ENCODE measurements around the gene PCYT1A.
A peak's percentile ranks its signal among the peaks of the same experiment; 100 is the strongest.
"Not testable (repeated sequence)": the region's sequence is repeated elsewhere in the genome, so short reads cannot be mapped to it uniquely, and the experiment has no call there.

The PCYT1A gene

DNA sequence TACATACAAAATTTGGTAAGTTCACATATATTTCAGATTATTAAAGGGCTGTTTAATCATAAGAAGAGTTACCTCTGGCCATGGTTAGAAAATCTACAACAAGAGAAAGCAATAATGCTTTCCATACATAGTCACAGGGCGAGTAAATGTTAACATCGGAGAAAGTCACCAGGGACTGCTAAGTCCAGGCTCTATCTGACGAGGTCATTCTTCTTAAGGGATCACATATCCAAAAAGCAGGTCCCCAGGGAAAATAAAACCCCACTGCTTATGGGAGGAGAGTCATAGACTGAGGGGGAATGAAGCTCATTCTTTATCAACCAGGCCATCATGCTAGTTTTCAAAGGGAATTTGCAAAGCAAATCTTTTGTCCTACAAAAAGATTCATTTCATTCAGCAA lies 3.1 kb downstream of the PCYT1A start:
- DNase-seq: no peak

DNA sequence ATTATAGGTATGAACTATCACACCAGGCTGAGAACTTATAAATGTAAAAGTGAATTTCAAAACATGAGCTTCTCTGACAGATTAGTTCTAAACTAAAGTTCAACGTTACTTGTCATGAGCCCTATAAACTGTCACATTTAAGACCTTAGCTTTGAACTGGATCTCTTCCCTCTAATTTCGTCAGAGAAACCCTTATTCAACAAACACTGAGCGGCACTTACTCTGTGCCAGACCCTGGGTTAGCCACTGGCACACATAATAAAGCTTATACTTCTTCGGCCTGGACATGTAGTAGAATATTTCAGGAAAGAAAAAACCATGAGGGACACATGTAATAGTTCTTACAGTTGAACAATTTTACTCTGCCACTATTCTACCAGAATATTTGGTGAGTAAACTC lies 5.6 kb downstream of the PCYT1A start:
- no peak for DNase-seq

- no peak for DNase-seq
Measured at GRCh38 chr3:196280689-196281440, 6.7 kb downstream of the PCYT1A start.

- no peak for DNase-seq
Measured at GRCh38 chr3:196275126-196275525, 12.4 kb downstream of the PCYT1A start.

- DNase-seq: peak; percentile 68 to 69
Measured at GRCh38 chr3:196274585-196274984, 12.9 kb downstream of the PCYT1A start.

DNA sequence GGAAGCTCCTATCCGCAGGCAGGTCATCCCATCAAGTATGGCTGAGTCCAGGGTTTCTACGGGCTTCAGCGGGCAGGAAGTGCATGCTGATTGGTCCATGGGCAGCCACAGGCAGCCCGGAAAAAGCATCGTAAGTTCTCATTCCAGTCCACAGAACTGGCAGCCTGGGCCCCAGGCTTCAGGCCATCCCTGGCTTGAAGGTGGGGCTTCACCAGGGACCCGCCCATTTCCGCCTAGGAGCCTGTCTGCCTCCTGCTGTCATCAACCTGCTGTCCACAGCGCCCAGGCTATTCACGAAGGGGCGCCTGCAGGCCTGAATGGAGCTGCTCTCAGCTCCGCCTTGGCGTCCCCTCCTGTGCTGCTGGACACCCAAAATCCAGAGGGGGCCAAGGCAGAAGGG lies 13.9 kb downstream of the PCYT1A start:
- no peak for DNase-seq

GRCh38 chr3:196272826-196273225 lies 14.7 kb downstream of the PCYT1A start:
- DNase-seq: no peak

DNA sequence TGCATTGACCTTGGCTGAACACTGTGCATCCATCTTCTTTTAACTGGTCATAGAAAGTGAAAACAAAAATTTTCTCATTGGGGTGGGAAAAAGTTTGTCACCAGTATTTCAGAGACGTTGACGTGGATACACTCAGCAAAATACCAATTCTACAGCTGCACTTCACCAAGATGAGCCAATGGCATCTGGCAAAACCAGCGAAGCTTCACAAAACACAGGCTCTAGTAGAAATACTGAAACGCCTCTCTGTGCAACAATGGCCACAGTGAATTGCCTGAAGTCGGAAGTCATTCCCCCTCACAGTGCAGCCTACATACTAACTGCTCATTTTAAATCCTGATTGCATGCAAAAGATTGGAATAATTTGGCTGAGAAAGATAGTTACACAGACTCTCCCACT lies 17.0 kb downstream of the PCYT1A start:
- DNase-seq: no peak

- DNase-seq: no peak
Measured at GRCh38 chr3:196268284-196269163, 19.0 kb downstream of the PCYT1A start.

- DNase-seq: no peak
Measured at GRCh38 chr3:196263819-196264218, 23.7 kb downstream of the PCYT1A start.

DNA sequence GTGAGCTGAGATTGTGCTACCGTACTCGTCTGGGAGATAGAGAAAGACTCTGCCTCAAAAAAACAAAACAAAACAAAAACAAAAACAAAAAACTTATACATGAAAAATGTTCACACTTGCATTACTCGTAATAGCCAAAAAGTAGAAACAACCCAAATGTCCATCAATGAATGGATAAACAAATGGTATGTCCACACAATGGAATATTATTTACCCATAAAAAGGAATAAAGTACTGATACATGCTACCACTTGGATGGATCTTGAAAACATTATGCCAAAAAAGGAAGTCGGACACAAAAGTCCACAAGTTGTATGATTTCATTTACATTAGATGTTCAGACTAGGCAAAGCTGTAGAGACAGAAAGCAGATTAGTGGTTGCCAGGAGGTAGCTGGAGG lies 26.7 kb downstream of the PCYT1A start:
- no peak for DNase-seq

DNA sequence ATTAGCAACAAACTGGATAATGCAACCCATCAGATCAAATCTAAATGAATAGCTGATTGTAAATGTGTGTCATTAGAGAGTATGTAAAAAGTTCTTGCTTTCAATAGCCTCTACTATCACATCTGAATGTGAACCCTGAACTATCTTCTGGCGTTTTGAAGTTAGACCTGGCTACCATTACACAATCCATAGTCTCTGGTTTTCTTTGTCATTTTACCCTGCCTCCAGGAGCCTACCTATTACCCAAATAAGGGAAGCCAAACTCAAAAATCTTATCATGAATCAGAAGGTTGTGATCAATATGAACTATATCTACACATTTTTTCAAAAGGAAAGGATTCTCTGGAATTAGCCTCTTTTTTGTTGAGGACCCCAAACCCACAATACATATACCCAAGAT lies 31.8 kb downstream of the PCYT1A start:
- DNase-seq: no peak

DNA sequence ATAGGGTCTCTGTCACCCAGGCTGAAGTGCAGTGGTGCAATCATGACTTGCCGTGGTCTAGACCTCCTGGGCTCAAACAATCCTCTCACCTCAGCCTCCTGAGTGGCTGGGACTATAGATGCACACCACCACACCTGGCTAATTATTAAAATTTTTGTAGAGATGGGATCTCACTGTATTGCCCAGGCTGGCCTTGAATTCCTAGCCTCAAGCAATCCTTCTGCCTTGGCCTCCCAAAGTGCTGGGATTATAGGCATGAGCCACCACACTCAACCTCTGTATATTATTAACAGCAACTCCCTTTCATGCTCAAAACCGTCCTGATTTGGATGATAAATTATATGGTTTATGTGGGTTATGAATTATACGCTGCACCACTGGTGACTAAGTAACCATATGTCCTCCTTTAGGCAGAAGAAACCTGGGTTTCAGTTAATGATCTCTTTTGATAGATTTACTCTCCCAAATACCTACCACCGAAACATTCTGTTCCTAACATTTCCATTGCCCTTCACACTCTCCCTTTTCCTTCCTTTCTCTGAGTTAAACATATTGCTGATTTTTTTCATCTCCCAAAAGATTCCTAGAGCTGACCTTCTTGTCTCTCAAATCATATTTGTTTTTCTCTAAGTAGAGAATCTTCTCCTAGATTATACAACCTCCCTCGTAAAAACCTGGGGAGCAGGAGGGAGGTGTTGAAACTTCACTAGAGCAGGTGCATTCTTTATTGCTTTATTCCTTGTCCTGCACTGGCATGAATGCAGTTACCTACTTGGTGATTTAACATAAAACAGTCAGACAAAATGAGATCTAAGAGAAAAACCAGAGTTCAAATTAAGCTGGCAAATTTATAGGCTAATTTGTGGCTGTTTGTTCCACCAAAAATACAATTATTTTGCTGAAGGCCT lies 32.9 kb downstream of the PCYT1A start:
- DNase-seq: no peak

GRCh38 chr3:196251918-196252317 lies 35.6 kb downstream of the PCYT1A start:
- no peak for DNase-seq

DNA sequence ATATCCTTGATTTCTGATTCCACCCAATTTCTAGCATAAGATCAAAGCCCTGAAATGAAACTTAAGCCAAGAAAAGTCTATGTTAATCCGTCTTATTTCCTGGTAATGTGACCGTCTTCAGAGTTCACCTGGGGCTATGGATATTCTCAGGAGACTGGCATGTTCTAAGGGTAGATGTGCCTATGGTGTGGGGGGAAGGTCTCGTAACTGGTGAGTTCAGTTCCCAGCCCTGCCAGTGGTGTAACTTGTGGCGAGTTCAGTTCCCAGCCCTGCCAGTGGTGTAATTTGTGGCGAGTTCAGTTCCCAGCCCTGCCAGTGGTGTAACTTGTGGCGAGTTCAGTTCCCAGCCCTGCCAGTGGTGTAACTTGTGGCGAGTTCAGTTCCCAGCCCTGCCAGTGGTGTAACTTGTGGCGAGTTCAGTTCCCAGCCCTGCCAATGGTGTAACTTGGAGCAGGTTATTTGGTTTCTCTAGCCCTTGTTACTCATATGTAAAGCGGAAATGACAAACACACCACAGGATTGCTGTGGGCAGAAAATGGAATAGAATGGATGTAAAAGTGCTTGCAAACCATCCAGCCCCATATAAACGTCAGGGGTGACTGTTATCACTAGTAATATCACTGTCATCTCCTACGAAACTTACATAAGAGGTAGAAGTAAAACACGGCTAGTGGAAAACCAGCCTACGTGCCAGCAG lies 40.8 kb downstream of the PCYT1A start:
- DNase-seq: no peak

DNA sequence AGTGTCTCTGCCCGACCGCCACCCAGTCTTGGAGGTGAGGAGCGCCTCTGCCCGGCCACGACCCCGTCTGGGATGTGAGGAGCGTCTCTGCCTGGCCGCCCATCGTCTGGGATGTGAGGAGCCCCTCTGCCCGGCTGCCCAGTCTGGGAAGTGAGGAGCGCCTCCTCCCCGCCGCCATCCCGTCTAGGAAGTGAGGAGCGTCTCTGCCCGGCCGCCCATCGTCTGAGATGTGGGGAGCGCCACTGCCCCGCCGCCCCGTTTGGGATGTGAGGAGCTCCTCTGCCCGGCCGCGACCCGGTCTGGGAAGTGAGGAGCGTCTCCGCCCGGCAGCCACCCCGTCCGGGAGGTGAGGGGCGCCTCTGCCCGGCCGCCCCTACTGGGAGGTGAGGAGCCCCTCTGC lies 43.4 kb downstream of the PCYT1A start:
- not testable (repeated sequence) for DNase-seq

- no peak for DNase-seq
Measured at GRCh38 chr3:196241704-196242103, 45.8 kb downstream of the PCYT1A start.

DNA sequence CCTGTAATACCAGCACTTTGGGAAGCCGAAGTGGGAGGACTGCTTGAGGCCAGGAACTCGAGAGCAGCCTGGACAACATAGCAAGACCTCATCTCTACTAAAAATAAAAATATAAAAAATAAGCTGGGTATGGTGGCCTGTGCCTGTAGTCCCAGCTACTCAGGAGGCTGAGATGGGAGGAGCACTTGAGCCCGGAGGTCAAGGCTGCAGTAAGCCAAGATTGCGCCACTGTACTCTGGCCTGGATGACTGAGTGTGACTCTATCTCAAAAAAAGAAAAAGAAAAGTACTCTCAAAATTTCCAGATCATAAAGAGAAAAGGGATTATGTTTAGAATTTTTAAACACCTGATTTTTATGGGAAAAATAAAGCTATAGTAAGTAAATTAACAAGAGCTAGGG lies 47.1 kb downstream of the PCYT1A start:
- no peak for DNase-seq

GRCh38 chr3:196238612-196239560 lies 48.6 kb downstream of the PCYT1A start:
- DNase-seq: no peak

DNA sequence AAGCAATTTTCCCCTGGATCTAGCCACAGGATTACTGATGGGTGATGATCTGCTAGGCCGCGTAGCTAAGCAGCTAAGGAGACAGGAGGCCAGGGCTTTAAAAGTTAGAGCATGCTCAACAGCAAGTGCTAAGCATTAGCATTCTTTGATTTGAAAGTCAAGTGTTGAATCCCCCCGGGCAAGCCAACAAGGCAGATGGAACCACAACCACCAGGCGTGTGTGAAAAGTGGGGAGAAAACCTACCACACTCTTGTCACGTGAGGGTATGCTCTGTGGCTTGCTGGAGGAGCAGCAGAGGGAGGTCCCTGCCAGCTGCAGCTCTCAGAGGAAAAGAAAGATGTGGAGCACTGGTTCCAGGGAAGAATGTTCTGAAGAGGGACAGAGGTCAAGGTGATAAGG lies 50.3 kb downstream of the PCYT1A start:
- no peak for DNase-seq

- DNase-seq: no peak
Measured at GRCh38 chr3:196236223-196236622, 51.3 kb downstream of the PCYT1A start.
